ENCODE results near the gene ENHO.

- TF ChIP-seq EZH2phosphoT487 (IDR thresholded peaks at IDR 0.05; ENCODE audit: insufficient read depth, low read depth) (no peak), EZH2 (IDR thresholded peaks at IDR 0.05; ENCODE audit: insufficient read depth, poor library complexity, severe bottlenecking) (no peak)
These were observed 13.9 kb upstream of the ENHO start for GRCh38 chr9:34536685-34537084.

All from GM23248 (cell line).